ENCODE measurements around the gene LCE3E.

DNA sequence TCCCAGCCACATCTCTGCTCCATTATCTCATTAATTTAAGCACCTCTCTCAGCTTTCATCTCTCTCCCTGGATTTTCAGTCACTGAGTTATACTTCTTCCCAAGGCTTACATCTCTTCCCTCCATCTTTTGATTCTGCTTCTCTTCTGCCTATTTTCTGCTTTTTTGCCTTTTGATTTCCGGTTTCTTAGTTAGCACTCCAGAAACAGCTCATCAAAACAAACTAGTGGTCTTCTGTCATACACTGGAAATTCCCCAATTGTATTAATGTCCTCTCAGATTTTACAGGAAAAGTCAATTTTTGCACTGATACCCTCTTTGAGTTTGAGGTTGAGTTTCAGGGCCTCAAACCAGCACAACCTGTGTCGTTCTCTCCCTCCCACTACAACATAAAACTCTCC lies 1.5 kb downstream of the LCE3E start:
- no peak for TF ChIP-seq EP300 (IDR thresholded peaks at IDR 0.05)
- TF ChIP-seq POLR2A (IDR thresholded peaks at IDR 0.05): no peak

Measured in tibial nerve (tissue), 3 donors.